Effector CD4-positive, alpha-beta T cell (primary cell): ENCODE measurements around the gene CDKL4.
A peak's percentile ranks its signal among the peaks of the same experiment; 100 is the strongest.
"Not testable (repeated sequence)": the region's sequence is repeated elsewhere in the genome, so short reads cannot be mapped to it uniquely, and the experiment has no call there.

Experiments
- DNase-seq: peaks from one replicate; pipeline ENCODE4 v3.0.0-alpha.2; 2020

CDKL4 gene

GRCh38 chr2:39228413-39229209, 15.2 kb downstream of the CDKL4 start:
- DNase-seq, result no peak

- peak; percentile 74 for DNase-seq
Measured at GRCh38 chr2:39227628-39228412, 15.9 kb downstream of the CDKL4 start.

- no peak for DNase-seq
Measured at GRCh38 chr2:39225567-39225966, 18.2 kb downstream of the CDKL4 start.

GRCh38 chr2:39223909-39224308, 19.9 kb downstream of the CDKL4 start:
- no peak for DNase-seq

- DNase-seq, result no peak
Measured at GRCh38 chr2:39221459-39221858, 22.3 kb downstream of the CDKL4 start.

GRCh38 chr2:39220136-39220535, 23.6 kb downstream of the CDKL4 start:
- DNase-seq, result no peak

- DNase-seq, result no peak
Measured at GRCh38 chr2:39218391-39218790, 25.4 kb downstream of the CDKL4 start.

GRCh38 chr2:39217192-39217550, 26.6 kb downstream of the CDKL4 start:
- DNase-seq, result no peak

GRCh38 chr2:39216346-39217191, 27.2 kb downstream of the CDKL4 start:
- DNase-seq, result peak; percentile 52

- DNase-seq, result no peak
Measured at GRCh38 chr2:39215545-39215944, 28.2 kb downstream of the CDKL4 start.

- no peak for DNase-seq
Measured at GRCh38 chr2:39213015-39213414, 30.8 kb downstream of the CDKL4 start.

- no peak for DNase-seq
Measured at GRCh38 chr2:39210846-39211245, 32.9 kb downstream of the CDKL4 start.

GRCh38 chr2:39203382-39203781, 40.4 kb downstream of the CDKL4 start:
- DNase-seq, result no peak

- DNase-seq, result no peak
Measured at GRCh38 chr2:39202639-39203369, 41.0 kb downstream of the CDKL4 start.

GRCh38 chr2:39197003-39197402, 46.8 kb downstream of the CDKL4 start:
- DNase-seq, result not testable (repeated sequence)

- DNase-seq, result no peak
Measured at GRCh38 chr2:39194686-39195085, 49.1 kb downstream of the CDKL4 start.

- DNase-seq, result no peak
Measured at GRCh38 chr2:39188960-39189494, 54.7 kb downstream of the CDKL4 start.

- DNase-seq, result no peak
Measured at GRCh38 chr2:39183673-39184072, 60.1 kb downstream of the CDKL4 start.

GRCh38 chr2:39181297-39181696, 62.5 kb downstream of the CDKL4 start:
- no peak for DNase-seq

GRCh38 chr2:39179974-39180960, 63.5 kb downstream of the CDKL4 start:
- DNase-seq, result no peak

GRCh38 chr2:39178756-39179155, 65.0 kb downstream of the CDKL4 start:
- DNase-seq, result no peak
